PFSK-1 (cell line): ENCODE measurements around the gene PRKCE.

ENCODE experiments used
- POLR2AphosphoS5 ChIP-seq: IDR thresholded peaks from 2 replicates; pipeline ENCODE4 v1.6.1; 2012; ENCODE audit warnings: low read depth, mild to moderate bottlenecking, control low read depth, low read length, moderate library complexity
- TAF1 ChIP-seq: IDR thresholded peaks from 2 replicates; pipeline ENCODE4 v1.6.1; 2012; ENCODE audit warnings: low read length, control low read depth, borderline replicate concordance; ENCODE audit not compliant: insufficient read depth

DNA sequence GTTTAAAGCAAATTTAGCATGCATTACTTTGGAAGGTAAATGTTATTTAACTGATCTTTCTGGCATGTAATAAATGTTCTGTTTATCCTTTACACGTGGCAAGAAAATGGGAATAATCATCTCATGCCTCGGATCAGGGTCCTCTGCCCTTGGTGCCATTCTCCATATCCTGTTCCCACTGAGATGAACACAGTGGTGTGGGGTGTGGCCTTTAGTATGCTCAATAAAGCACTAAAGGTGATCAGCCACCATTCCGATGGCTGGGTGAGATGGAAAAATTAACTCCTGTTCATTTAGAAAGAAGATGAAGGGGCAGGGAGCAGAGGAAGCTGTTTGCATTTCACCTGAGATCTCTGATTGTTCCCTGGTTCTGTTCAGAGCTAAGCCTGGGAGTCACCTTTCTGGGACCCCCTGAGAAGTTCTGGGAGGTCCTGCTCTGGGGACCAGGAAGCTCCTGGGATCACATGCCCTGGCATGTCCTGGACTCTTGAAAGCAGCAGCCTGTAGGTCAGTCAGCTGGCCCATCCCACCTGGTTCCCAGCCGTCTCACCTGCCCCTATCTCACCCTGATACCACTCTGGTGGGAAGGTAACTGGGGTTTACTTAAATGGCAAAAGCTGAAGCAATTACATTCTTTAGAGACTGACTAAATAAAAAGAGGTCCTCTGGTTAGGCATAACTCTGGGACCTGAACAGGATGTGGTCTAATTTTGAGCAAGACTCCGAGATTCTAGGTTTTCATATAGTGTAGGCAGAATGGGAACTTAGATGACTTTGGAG is 356.8 kb downstream of the PRKCE start:
- TF ChIP-seq POLR2AphosphoS5 (no peak), TAF1 (no peak)
